HG02981 (cell line): Measurements from ENCODE around the gene SLC13A3.
"Not testable (repeated sequence)": the region's sequence is repeated elsewhere in the genome, so short reads cannot be mapped to it uniquely, and the experiment has no call there.

Experiments
- ATAC-seq: cut with Tn5 transposase; IDR thresholded peaks from one replicate; pipeline ENCODE4 v1.9.1; 2021; ENCODE audit warnings: mild to moderate bottlenecking, moderate library complexity; ENCODE audit not compliant: unreplicated experiment

SLC13A3 gene

GRCh38 chr20:46682063-46682821 lies 31.0 kb upstream of the SLC13A3 start:
- no peak for ATAC-seq

GRCh38 chr20:46681032-46681854 lies 30.0 kb upstream of the SLC13A3 start:
- no peak for ATAC-seq

- ATAC-seq, result no peak
Observed at GRCh38 chr20:46680684-46681031, 29.4 kb upstream of the SLC13A3 start.

GRCh38 chr20:46678516-46678915 lies 27.3 kb upstream of the SLC13A3 start:
- no peak for ATAC-seq

- no peak for ATAC-seq
Observed at GRCh38 chr20:46677608-46678007, 26.3 kb upstream of the SLC13A3 start.

GRCh38 chr20:46676649-46677316 lies 25.5 kb upstream of the SLC13A3 start:
- ATAC-seq, result not testable (repeated sequence)

- ATAC-seq, result no peak
Observed at GRCh38 chr20:46674253-46675083, 23.2 kb upstream of the SLC13A3 start.

- no peak for ATAC-seq
Observed at GRCh38 chr20:46673394-46674252, 22.4 kb upstream of the SLC13A3 start.

GRCh38 chr20:46672543-46673148 lies 21.4 kb upstream of the SLC13A3 start:
- no peak for ATAC-seq

- ATAC-seq, result no peak
Observed at GRCh38 chr20:46671866-46672542, 20.7 kb upstream of the SLC13A3 start.

- ATAC-seq, result no peak
Observed at GRCh38 chr20:46670585-46671584, 19.6 kb upstream of the SLC13A3 start.

GRCh38 chr20:46670228-46670584 lies 18.9 kb upstream of the SLC13A3 start:
- ATAC-seq, result no peak

GRCh38 chr20:46666818-46667515 lies 15.7 kb upstream of the SLC13A3 start:
- no peak for ATAC-seq

- ATAC-seq, result no peak
Observed at GRCh38 chr20:46666306-46666705, 15.0 kb upstream of the SLC13A3 start.

GRCh38 chr20:46665602-46666001 lies 14.3 kb upstream of the SLC13A3 start:
- ATAC-seq, result no peak

- no peak for ATAC-seq
Observed at GRCh38 chr20:46663531-46663930, 12.3 kb upstream of the SLC13A3 start.

GRCh38 chr20:46661659-46662058 lies 10.4 kb upstream of the SLC13A3 start:
- no peak for ATAC-seq
